Hepatocyte (in vitro differentiated cells): ENCODE measurements around the gene EEF1AKMT2.

Experiments used
- EZH2 ChIP-seq: fragments of 200-600 bp; sonication (generic); IDR thresholded peaks from 2 replicates; pipeline ENCODE4 v1.6.1; 2016; ENCODE audit warnings: antibody characterized with exemption, mild to moderate bottlenecking, borderline replicate concordance
- EZH2phosphoT487 ChIP-seq: fragments of 200-600 bp; sonication (generic); IDR thresholded peaks from one replicate; pipeline ENCODE4 v1.6.1; 2018; ENCODE audit warnings: antibody characterized with exemption, mild to moderate bottlenecking, low read depth, moderate library complexity; ENCODE audit not compliant: unreplicated experiment, severe bottlenecking
- TF ChIP-seq, protein P1 (sequence below): fragments of 200-600 bp; sonication (generic); IDR thresholded peaks from 2 replicates; pipeline ENCODE4 v1.5.1; 2016; ENCODE audit warnings: antibody characterized with exemption, mild to moderate bottlenecking; ENCODE audit not compliant: poor library complexity

DNA sequence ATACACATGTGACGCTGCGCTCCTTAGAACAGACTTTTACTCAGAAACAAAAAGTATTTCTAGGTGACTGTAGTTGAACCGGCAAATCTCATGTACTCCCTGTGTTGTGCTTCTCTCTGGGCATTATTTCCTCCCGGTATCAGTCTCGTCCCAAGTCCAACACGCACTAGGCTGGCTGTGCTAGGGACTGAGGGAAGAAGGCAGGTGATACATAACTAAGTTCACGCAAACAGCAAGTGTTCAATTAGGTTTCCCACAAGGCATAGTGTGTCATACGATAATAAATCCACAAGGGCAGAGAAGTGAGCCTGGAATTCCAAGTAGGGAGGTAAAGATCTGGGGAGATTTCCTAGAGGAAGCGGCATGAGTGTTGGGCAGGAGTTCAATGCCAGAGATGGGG is 67.9 kb downstream of the EEF1AKMT2 start:
- TF ChIP-seq, protein P1, sequence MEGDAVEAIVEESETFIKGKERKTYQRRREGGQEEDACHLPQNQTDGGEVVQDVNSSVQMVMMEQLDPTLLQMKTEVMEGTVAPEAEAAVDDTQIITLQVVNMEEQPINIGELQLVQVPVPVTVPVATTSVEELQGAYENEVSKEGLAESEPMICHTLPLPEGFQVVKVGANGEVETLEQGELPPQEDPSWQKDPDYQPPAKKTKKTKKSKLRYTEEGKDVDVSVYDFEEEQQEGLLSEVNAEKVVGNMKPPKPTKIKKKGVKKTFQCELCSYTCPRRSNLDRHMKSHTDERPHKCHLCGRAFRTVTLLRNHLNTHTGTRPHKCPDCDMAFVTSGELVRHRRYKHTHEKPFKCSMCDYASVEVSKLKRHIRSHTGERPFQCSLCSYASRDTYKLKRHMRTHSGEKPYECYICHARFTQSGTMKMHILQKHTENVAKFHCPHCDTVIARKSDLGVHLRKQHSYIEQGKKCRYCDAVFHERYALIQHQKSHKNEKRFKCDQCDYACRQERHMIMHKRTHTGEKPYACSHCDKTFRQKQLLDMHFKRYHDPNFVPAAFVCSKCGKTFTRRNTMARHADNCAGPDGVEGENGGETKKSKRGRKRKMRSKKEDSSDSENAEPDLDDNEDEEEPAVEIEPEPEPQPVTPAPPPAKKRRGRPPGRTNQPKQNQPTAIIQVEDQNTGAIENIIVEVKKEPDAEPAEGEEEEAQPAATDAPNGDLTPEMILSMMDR, result no peak
- TF ChIP-seq EZH2phosphoT487 (no peak), EZH2 (no peak)
